Astrocyte of the spinal cord (primary cell): ENCODE measurements around the gene DHDH.
"Not testable (repeated sequence)": the region's sequence is repeated elsewhere in the genome, so short reads cannot be mapped to it uniquely, and the experiment has no call there.

Experiments used
- DNase-seq: peaks from one replicate; pipeline ENCODE4 v3.0.0; 2011; ENCODE audit warnings: low read depth, low spot score
- H3K4me3 ChIP-seq: 2 replicates; pipeline ENCODE4 v1.5.1; 2011; ENCODE audit warnings: low read depth, mild to moderate bottlenecking, low read length, moderate library complexity
- in situ Hi-C: cut with HindIII; loops from 2 replicates; pipeline ENCODE4 v1.10.0; 2017; ENCODE audit warnings: low sequenced_read_pairs
- TF ChIP-seq, protein P1 (sequence below): IDR thresholded peaks from 2 replicates; pipeline ENCODE4 v1.5.1; 2012; ENCODE audit warnings: low read depth, mild to moderate bottlenecking, low read length, inconsistent platforms

The DHDH gene

DNA sequence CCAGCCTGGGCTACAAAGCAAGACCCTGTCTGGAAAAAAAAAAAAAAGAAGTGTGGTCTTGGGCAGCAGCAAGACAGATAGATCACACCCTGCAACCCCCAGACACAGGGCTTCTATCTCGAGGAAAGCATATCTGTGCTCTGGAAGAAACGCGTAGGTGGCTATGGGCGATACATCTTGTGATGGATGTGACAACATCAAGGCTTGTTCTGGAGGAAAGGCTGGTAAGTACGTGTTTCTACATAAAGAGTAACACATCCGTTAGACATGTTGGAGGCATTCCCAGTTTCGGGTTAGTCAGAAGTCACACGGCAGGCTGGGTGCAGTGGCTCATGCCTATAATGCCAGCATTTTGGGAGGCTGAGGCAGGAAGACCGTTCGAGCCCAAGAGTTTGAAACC is 6.6 kb upstream of the DHDH start:
- TF ChIP-seq, protein P1, sequence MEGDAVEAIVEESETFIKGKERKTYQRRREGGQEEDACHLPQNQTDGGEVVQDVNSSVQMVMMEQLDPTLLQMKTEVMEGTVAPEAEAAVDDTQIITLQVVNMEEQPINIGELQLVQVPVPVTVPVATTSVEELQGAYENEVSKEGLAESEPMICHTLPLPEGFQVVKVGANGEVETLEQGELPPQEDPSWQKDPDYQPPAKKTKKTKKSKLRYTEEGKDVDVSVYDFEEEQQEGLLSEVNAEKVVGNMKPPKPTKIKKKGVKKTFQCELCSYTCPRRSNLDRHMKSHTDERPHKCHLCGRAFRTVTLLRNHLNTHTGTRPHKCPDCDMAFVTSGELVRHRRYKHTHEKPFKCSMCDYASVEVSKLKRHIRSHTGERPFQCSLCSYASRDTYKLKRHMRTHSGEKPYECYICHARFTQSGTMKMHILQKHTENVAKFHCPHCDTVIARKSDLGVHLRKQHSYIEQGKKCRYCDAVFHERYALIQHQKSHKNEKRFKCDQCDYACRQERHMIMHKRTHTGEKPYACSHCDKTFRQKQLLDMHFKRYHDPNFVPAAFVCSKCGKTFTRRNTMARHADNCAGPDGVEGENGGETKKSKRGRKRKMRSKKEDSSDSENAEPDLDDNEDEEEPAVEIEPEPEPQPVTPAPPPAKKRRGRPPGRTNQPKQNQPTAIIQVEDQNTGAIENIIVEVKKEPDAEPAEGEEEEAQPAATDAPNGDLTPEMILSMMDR: no peak
- in situ Hi-C loops: no loop called here
- H3K4me3 ChIP-seq: no peak overlapping the region
- DNase-seq: peak; percentile 92

DNA sequence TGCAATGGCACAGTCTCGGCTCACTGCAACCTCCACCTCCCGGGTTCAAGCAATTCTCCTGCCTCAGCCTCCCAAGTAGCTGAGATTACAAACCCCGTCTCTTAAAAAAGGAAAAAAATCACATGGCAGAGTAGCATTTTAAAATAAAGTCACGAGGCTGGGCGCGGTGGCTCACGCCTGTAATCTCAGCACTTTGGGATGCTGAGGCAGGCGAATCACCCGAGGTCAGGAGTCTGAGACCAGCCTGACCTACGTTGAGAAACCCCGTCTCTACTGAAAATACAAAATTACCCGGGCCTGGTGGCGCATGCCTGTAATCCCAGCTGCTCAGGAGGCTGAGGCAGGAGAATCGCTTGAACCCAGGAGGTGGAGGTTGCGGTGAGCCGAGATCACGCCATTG is 5.8 kb upstream of the DHDH start:
- in situ Hi-C loops, H3K4me3 ChIP-seq, DNase-seq: not testable (repeated sequence)

- H3K4me3 ChIP-seq: no peak overlapping the region
- TF ChIP-seq, protein P1: no peak
- in situ Hi-C loops: no loop called here
- no peak for DNase-seq
These were observed 5.1 kb upstream of the DHDH start for GRCh38 chr19:48928164-48929025.

DNA sequence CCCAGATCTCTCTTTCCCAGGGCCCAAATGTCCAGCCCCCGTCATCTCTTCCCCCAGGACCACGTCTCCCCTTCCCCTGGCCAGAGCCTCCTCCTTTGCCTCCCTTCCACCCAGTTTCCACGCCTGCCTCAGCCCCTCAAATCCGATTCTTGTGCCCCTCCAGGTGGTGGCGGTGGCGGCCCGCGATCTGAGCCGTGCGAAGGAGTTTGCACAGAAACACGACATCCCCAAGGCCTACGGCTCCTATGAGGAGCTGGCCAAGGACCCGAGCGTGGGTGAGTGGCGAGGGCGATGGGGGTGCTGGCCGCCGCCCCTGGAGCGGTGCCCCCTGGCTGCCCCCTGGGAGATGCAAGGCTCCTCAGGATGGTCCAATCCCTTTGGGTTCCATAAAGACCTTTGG is 1.3 kb downstream of the DHDH start:
- no peak overlapping the region for H3K4me3 ChIP-seq
- in situ Hi-C loops: no loop called here
- DNase-seq: no peak
- TF ChIP-seq, protein P1: no peak

- no peak for DNase-seq
- H3K4me3 ChIP-seq: no peak overlapping the region
- in situ Hi-C loops: no loop called here
- TF ChIP-seq, protein P1: no peak
These were observed 2.4 kb downstream of the DHDH start for GRCh38 chr19:48935864-48936263.

DNA sequence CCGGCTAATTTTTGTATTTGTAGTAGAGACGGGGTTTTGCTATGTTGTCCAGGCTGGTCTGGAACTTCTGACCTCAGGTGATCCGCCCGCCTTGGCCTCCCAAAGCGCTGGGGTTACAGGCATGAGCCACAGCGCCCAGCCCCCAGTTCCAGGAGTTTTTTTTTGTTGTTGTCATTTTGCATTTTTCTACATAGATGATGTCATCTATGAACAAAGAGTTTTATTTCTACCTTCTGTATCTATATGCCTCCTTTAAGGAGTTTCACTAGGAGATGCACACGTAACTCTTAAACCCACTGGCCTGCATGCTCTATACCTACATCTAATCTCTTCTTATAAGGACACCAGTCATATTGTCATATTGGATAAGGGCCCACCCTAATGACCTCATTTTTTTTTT is 4.8 kb downstream of the DHDH start:
- H3K4me3 ChIP-seq: no peak overlapping the region
- in situ Hi-C loops: no loop called here
- no peak for DNase-seq
- TF ChIP-seq, protein P1: no peak

DNA sequence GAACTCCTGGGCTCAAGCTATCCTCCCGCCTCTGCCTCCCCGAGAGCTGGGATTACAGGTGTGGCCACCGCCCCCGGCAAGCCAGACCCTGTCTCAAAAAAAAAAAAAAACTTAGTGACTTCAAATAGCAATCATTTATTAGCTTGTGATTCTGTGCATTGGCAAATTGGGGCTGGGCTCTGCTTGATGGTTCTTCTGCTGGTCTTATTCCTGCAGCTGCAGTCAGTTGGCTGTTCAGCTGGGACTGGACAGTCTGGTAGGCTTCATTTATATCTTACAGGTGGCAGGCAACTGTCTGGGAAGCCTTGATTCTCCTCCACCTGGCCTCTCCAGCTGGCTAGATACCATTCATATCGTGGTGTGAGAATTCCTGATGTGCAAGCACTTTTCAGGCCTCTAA is 7.4 kb downstream of the DHDH start:
- no peak overlapping the region for H3K4me3 ChIP-seq
- TF ChIP-seq, protein P1: no peak
- in situ Hi-C loops: no loop called here
- DNase-seq: no peak
